ENCODE data around the gene MIPEP. TPM values are rescaled to one million over a fixed set of nuclear protein-coding genes. Genes with fewer than 3 reads are reported as not detected.

The MIPEP gene
- total RNA-seq, 2 donors from 2014 or later: 7.8 to 14.8 TPM

- DNase-seq (no peak), ATAC-seq (no peak)
- Histone ChIP-seq H3K27me3 (no peaks in the 10 kb centered on the region), H3K9me3 (no peaks in the 10 kb centered on the region), H3K36me3 (replicated peaks in 1 of 2; ENCODE audit: insufficient read depth in 1 of 2, low read depth in 2 of 2) (no peaks in the 10 kb centered on the region), H3K4me3 (no peak overlapping the region), H3K4me1 (peaks cover 24% of the 10 kb centered on the region), H3K27ac (no peak overlapping the region)
- TF ChIP-seq, protein P1, sequence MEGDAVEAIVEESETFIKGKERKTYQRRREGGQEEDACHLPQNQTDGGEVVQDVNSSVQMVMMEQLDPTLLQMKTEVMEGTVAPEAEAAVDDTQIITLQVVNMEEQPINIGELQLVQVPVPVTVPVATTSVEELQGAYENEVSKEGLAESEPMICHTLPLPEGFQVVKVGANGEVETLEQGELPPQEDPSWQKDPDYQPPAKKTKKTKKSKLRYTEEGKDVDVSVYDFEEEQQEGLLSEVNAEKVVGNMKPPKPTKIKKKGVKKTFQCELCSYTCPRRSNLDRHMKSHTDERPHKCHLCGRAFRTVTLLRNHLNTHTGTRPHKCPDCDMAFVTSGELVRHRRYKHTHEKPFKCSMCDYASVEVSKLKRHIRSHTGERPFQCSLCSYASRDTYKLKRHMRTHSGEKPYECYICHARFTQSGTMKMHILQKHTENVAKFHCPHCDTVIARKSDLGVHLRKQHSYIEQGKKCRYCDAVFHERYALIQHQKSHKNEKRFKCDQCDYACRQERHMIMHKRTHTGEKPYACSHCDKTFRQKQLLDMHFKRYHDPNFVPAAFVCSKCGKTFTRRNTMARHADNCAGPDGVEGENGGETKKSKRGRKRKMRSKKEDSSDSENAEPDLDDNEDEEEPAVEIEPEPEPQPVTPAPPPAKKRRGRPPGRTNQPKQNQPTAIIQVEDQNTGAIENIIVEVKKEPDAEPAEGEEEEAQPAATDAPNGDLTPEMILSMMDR (IDR thresholded peaks at IDR 0.05): no peak
- no peak for TF ChIP-seq POLR2A (IDR thresholded peaks at IDR 0.05)
- intact Hi-C loops (cut with DNase I): no loop called here
- WGBS, 2 donors: 79 to 83% methylated on average over 2 to 4 of the region's 4 CpGs
Measured at GRCh38 chr13:23740002-23740401, 149.2 kb downstream of the MIPEP start.

GRCh38 chr13:23739596-23739995 is 149.6 kb downstream of the MIPEP start:
- Histone ChIP-seq H3K4me1 (peaks cover 23% of the 10 kb centered on the region), H3K4me3 (no peak overlapping the region), H3K36me3 (replicated peaks in 1 of 2; ENCODE audit: insufficient read depth in 1 of 2, low read depth in 2 of 2) (no peaks in the 10 kb centered on the region), H3K27me3 (no peaks in the 10 kb centered on the region), H3K27ac (no peak overlapping the region), H3K9me3 (no peaks in the 10 kb centered on the region)
- intact Hi-C loops (cut with DNase I): no loop called here
- TF ChIP-seq, protein P1 (IDR thresholded peaks at IDR 0.05): no peak
- no peak for TF ChIP-seq POLR2A (IDR thresholded peaks at IDR 0.05)
- DNase-seq: peak in 2 of 4 donors; percentile 8 to 16
- 45 to 51% methylated on average over 3 of the region's 3 CpGs for WGBS, 2 donors
- no peak for ATAC-seq

DNA sequence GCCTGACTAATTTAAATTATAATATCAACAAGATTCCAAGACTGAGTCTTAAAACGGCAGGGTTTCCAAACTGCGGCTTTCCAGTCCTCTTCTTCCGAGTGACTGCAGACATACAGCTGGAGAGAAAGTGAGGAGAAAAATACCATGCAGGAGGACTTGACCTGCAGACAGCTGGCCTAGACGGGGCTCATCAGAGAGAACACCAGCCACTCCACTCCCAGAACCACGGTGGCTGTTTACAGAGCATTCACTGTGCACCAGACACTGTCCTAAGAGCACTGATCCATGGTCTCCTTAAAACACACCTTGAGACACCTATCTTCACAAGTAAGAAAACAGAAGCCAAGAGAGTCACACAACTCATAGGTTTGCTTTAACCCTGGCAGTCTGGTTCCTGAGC is 152.7 kb downstream of the MIPEP start:
- H3K4me1 ChIP-seq: peaks cover 7% of the 10 kb centered on the region
- H3K9me3 ChIP-seq: no peaks in the 10 kb centered on the region
- ATAC-seq (no peak), DNase-seq (no peak)
- intact Hi-C loops (cut with DNase I): no loop called here
- 80 to 81% methylated on average over 5 of the region's 5 CpGs for WGBS, 2 donors
- H3K27me3 ChIP-seq: no peaks in the 10 kb centered on the region
- H3K27ac ChIP-seq: no peak overlapping the region
- TF ChIP-seq, protein P1 (IDR thresholded peaks at IDR 0.05): no peak
- no peak for TF ChIP-seq POLR2A (IDR thresholded peaks at IDR 0.05)
- H3K36me3 ChIP-seq (replicated peaks in 1 of 2; ENCODE audit: insufficient read depth in 1 of 2, low read depth in 2 of 2): no peaks in the 10 kb centered on the region
- H3K4me3 ChIP-seq: no peak overlapping the region

DNA sequence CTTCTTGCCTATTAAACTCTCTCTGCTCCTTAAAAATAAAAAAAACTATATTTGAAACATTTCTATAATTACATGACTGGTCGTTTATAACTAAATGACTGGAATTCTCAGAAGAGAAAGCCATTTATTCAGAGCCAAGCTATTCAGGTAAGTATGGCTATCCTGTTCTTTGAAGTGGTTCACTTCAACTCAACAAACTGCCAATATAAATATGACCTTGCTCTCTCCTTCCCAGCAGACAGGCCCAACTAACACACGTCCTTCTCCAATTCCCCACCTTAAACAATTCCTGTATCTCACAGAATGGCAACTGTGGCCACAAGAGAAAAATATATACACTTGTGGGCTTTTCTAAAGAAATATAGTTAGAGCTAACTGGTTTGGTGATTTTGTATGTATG is 153.9 kb downstream of the MIPEP start:
- no peaks in the 10 kb centered on the region for H3K27me3 ChIP-seq
- intact Hi-C loops (cut with DNase I): no loop called here
- no peaks in the 10 kb centered on the region for H3K9me3 ChIP-seq
- DNase-seq (no peak), ATAC-seq (no peak)
- H3K4me1 ChIP-seq: peaks cover 7% of the 10 kb centered on the region
- no peak overlapping the region for H3K27ac ChIP-seq
- H3K4me3 ChIP-seq: no peak overlapping the region
- no peaks in the 10 kb centered on the region for H3K36me3 ChIP-seq (replicated peaks in 1 of 2; ENCODE audit: insufficient read depth in 1 of 2, low read depth in 2 of 2)
- no peak for TF ChIP-seq POLR2A (IDR thresholded peaks at IDR 0.05)
- TF ChIP-seq, protein P1 (IDR thresholded peaks at IDR 0.05): no peak
- WGBS, 2 donors: 34 to 41% methylated on average over 2 of the region's 2 CpGs

DNA sequence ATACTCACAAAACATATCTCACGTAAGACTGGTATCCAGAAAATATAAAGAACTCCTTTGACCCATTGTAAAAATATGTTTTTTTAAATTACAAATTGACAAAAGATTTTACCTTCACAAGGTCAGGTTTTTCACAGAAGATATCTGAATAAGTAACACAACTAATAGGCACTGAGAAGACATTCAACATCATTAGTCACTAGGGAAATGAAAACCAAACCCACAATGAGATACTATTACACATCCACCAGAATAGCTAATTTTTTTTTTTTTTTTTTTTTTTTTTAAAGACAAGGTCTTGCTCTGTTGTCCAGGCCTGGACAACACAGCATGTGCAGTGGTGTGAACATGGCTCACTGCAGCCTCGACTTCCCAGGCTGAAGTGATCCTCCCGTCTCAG is 157.5 kb downstream of the MIPEP start:
- H3K9me3 ChIP-seq: no peaks in the 10 kb centered on the region
- TF ChIP-seq, protein P1 (IDR thresholded peaks at IDR 0.05): no peak
- TF ChIP-seq POLR2A (IDR thresholded peaks at IDR 0.05): no peak
- intact Hi-C loops (cut with DNase I): no loop called here
- no peaks in the 10 kb centered on the region for H3K36me3 ChIP-seq (replicated peaks in 1 of 2; ENCODE audit: insufficient read depth in 1 of 2, low read depth in 2 of 2)
- 95 to 98% methylated on average over 3 of the region's 3 CpGs for WGBS, 2 donors
- H3K27ac ChIP-seq: no peak overlapping the region
- H3K4me3 ChIP-seq: no peak overlapping the region
- DNase-seq (no peak), ATAC-seq (no peak)
- no peaks in the 10 kb centered on the region for H3K4me1 ChIP-seq
- no peaks in the 10 kb centered on the region for H3K27me3 ChIP-seq

Data from body of pancreas (tissue), 4 donors.